Astrocyte (in vitro differentiated cells and primary cell): ENCODE results near the gene PEX26.

Experiments used
- CTCF ChIP-seq: IDR thresholded peaks from 2 replicates; pipeline ENCODE4 v1.5.1; 2011; ENCODE audit warnings: low read depth, mild to moderate bottlenecking, inconsistent platforms, low read length, moderate library complexity; ENCODE audit not compliant: insufficient read depth
- EZH2 ChIP-seq: IDR thresholded peaks from 2 replicates; pipeline ENCODE4 v1.6.1; 2012; ENCODE audit warnings: mild to moderate bottlenecking, low read length, inconsistent platforms; ENCODE audit not compliant: insufficient read depth

GRCh38 chr22:18055619-18056160 lies 22.1 kb upstream of the PEX26 start:
- TF ChIP-seq CTCF: no peak
- no peak for TF ChIP-seq EZH2
